CD4-positive, alpha-beta T cell treated with Interleukin-17A for 4 hours (primary cell): ENCODE data around the gene RIPK4.
"Not testable (repeated sequence)": the region's sequence is repeated elsewhere in the genome, so short reads cannot be mapped to it uniquely, and the experiment has no call there.

Experiments
- DNase-seq: peaks from one replicate; pipeline ENCODE4 v3.0.0-alpha.2; 2020; ENCODE audit warnings: mixed read lengths

The RIPK4 gene

GRCh38 chr21:41712730-41713129 lies 54.1 kb downstream of the RIPK4 start:
- DNase-seq: no peak

- DNase-seq: no peak
Observed at GRCh38 chr21:41712201-41712600, 54.7 kb downstream of the RIPK4 start.

GRCh38 chr21:41711416-41712007 lies 55.3 kb downstream of the RIPK4 start:
- DNase-seq: no peak

GRCh38 chr21:41710823-41711160 lies 56.1 kb downstream of the RIPK4 start:
- no peak for DNase-seq

GRCh38 chr21:41709965-41710822 lies 56.7 kb downstream of the RIPK4 start:
- no peak for DNase-seq

- DNase-seq: no peak
Observed at GRCh38 chr21:41709166-41709565, 57.7 kb downstream of the RIPK4 start.

GRCh38 chr21:41707960-41708330 lies 58.9 kb downstream of the RIPK4 start:
- no peak for DNase-seq

- DNase-seq: no peak
Observed at GRCh38 chr21:41707231-41707959, 59.5 kb downstream of the RIPK4 start.

- no peak for DNase-seq
Observed at GRCh38 chr21:41706678-41707077, 60.2 kb downstream of the RIPK4 start.

- DNase-seq: no peak
Observed at GRCh38 chr21:41706263-41706639, 60.6 kb downstream of the RIPK4 start.

- DNase-seq: no peak
Observed at GRCh38 chr21:41705546-41706262, 61.1 kb downstream of the RIPK4 start.

GRCh38 chr21:41703857-41704501 lies 62.9 kb downstream of the RIPK4 start:
- DNase-seq: no peak

- no peak for DNase-seq
Observed at GRCh38 chr21:41701749-41702148, 65.1 kb downstream of the RIPK4 start.

- DNase-seq: no peak
Observed at GRCh38 chr21:41699311-41699710, 67.5 kb downstream of the RIPK4 start.

GRCh38 chr21:41698071-41698470 lies 68.8 kb downstream of the RIPK4 start:
- no peak for DNase-seq

- DNase-seq: no peak
Observed at GRCh38 chr21:41695513-41695912, 71.3 kb downstream of the RIPK4 start.

- not testable (repeated sequence) for DNase-seq
Observed at GRCh38 chr21:41694042-41694441, 72.8 kb downstream of the RIPK4 start.

- no peak for DNase-seq
Observed at GRCh38 chr21:41692185-41692565, 74.7 kb downstream of the RIPK4 start.

GRCh38 chr21:41691205-41692184 lies 75.4 kb downstream of the RIPK4 start:
- no peak for DNase-seq
